HG02852 (cell line): ENCODE results near the gene CABP4.
"Not testable (repeated sequence)": the region's sequence is repeated elsewhere in the genome, so short reads cannot be mapped to it uniquely, and the experiment has no call there.

Experiments used
- ATAC-seq: cut with Tn5 transposase; IDR thresholded peaks from one replicate; pipeline ENCODE4 v1.9.1; 2021; ENCODE audit warnings: mild to moderate bottlenecking, moderate library complexity; ENCODE audit not compliant: unreplicated experiment

CABP4 gene

DNA sequence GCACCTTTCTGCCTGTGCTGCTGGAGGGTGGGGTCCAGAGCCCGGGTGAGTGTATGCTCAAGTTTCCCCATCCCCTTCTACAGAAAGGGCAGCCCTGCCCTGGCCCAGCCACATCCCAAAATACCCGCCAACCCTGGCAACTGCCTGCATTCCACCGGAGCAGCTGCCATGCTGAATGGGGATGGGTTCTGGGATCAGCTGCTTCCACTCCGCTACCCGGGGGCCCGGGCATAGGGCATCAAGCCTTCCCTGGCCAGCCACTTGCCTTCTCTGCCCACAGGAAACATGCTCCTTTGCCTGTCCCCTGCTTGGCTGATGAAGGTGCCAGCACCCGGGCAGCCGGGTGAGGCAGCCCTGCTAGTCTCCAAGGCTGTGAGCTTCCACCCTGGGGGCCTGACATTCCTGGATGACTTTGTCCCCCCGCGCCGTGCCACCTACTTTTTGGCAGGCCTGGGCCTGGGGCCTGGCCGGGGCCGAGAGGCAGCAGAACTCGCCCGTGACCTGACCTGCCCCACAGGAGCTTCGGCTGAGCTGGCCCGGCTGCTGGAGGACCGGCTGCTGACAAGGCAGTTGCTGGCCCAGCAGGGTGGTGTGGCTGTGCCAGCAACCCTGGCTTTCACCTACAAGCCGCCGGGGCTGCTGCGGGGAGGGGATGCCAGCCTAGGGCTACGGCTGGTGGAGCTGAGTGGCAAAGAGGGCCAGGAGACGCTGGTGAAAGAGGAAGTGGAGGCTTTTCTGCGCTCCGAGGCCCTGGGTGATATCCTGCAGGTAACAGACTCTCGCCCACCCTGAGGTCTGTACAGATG lies 36.5 kb upstream of the CABP4 start:
- no peak for ATAC-seq

DNA sequence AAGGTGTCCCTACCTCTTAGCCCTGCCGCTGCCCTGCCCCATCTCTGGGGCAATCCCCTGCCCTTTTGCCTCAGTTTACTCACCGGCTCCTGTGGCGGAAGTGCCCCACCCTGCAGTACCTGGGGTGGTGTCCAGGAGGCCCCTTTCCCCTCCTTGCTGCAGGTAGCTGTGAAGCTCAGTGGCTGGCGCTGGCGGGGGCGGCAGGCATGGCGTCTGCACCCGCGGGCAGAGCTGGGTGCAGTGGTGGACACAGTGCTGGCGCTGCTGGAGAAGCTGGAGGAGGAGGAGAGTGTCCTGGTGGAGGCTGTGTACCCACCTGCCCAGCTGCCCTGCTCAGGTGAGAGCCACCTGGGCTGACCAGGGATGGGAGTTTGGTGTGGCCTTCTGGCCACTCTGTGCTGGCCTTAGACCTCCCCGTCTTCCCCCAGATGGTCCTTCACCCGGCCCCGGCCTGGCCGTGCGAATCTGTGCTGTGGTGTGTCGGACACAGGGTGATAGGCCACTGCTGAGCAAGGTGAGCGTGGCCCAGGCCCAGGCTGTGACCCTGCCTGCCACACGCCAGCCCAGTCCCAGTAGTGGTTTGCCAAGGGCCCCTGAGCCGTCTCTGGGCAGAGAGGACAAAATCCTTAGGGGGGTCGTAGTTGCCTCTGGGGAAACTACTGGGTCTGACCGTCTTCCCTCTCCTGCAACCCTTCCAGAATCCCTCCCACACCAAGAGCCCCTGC lies 35.7 kb upstream of the CABP4 start:
- ATAC-seq, result no peak

DNA sequence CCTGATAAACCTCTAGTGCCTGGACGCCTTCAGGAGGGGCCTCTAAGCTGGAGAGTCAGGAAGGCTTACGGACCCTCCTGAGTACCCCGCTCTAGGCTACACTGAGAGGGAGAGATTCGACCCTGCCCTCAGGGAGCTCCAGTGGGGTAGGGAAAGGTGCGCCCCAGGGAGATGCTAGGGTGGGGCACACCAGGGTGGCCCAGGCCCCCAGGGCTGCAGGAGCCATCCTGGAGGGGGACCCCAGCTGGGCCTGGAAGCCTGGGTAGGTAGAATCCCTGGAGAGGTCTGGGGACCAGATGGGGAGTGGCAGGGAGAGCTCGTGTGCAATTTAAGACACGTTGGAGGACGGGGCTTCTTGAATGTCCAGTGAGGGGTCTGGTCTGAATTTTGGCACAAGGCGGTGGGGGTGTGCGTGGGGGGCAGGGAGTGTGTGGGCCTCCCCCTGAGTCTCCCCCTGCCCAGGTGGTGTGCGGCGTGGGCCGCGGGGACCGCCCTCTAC lies 35.0 kb upstream of the CABP4 start:
- no peak for ATAC-seq

DNA sequence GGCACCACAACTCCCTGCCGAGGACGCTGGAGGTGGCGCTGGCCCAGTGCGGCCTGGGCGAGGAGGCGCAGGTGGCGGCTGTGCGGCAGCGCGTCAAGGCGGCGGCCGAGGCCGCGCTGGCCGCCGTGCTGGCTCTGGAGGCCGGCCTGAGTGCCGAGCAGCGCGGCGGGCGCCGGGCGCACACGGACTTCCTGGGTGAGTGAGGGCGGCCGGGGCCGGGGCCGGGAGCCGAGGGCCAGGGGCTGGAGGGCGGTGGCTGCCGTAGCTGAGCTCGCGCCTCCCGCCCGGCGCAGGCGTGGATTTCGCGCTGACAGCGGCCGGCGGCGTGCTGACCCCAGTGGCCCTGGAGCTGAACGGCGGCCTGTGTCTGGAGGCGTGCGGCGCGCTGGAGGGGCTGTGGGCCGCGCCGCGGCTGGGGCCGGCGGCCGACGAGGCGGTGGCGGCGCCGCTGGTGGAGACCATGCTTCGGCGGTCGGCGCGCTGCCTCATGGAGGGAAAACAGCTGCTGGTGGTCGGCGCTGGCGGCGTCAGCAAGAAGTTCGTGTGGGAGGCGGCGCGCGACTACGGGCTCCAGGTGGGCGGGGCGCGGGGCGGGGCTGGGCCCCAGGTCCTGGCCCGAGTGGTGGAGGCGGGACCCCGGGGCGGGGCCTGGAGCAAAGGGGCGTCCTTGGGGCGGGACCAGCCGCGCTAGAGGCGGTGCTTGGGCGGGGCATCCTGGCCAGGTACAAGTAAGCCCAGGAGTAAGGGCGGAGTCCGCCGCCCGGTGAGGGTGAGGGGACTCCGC lies 34.3 kb upstream of the CABP4 start:
- ATAC-seq, result peak; percentile 88

DNA sequence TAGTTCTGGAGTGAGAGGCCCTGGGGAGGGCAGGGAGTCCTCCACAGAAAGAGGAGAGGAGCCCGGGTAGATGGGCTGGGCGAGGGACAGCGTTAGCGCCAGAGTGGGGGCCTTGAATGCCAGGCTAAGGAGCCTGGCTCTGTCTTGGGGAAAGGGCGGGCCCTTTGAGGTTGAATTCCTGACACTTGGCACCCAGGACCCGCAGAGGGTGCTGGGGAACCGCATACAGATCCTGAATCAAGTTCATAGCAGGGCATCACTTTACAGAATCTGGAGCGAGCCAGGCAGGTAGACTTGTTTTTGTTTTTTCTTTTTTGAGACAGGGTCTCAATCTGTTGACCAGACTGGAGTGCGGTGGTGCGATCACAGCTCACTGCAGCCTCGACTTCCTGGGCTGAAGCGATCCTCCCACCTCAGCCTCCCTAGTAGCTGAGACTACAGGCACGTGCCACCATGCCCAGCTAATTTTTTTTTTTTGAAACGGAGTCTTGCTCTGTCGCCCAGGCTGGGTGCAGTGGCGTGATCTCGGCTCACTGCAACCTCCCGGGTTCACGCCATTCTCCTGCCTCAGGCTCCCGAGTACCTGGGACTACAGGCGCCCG lies 33.6 kb upstream of the CABP4 start:
- no peak for ATAC-seq

DNA sequence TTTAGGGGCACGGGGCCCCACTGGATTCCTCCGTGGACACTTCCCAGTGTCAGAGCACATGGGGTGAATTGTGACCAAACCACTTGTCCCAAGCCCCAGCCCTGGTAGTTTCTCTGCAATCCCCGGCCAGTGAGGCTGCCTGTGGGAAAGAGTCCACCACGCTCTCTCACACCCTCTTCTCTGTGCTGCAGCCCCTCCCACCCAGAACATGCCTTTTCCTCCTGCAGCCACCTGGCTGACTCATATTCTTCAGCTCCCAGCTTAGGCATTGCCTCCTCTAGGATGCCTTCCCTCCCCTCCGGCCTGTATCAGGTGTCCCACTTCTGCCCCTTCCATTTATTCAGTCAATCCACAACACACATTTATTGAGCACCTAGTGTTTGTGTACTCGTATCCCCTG lies 32.3 kb upstream of the CABP4 start:
- ATAC-seq, result no peak

DNA sequence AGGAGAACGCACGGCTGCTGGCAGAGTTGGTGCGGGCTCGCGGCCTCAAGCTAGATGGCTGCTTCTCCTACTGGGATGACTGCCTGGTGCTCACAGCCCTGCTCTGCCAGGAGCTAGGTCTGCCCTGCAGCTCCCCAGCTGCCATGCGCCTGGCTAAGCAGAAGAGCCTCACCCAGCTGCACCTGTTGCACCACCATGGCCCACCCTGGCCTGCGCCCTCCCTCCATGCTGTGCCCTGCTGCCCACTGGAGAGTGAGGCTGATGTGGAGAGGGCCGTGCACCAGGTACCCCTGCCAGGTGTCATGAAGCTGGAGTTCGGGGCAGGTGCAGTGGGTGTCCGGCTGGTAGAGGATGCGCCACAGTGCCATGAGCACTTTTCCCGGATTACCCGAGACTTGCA lies 31.7 kb upstream of the CABP4 start:
- no peak for ATAC-seq

DNA sequence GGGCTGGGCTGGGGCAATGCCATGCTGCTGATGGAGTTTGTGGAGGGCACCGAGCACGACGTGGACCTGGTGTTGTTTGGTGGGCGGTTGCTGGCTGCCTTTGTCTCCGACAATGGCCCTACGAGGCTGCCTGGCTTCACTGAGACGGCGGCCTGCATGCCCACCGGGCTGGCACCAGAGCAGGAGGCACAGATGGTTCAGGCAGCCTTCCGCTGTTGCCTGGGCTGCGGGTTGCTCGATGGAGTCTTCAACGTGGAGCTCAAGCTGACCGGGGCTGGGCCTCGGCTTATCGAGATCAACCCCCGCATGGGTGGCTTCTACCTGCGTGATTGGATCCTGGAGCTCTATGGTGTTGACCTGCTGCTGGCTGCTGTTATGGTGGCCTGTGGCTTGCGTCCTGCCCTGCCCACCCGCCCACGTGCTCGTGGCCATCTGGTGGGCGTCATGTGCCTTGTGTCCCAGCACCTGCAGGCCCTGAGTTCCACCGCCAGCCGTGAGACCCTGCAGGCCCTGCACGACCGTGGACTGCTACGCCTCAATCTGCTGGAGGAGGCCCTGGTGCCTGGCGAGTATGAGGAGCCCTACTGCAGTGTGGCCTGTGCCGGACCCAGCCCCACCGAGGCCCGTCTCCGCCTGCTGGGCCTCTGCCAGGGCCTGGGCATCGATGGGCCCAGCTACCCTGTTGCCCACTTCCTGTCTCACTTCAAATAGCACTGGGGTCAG lies 31.1 kb upstream of the CABP4 start:
- no peak for ATAC-seq

DNA sequence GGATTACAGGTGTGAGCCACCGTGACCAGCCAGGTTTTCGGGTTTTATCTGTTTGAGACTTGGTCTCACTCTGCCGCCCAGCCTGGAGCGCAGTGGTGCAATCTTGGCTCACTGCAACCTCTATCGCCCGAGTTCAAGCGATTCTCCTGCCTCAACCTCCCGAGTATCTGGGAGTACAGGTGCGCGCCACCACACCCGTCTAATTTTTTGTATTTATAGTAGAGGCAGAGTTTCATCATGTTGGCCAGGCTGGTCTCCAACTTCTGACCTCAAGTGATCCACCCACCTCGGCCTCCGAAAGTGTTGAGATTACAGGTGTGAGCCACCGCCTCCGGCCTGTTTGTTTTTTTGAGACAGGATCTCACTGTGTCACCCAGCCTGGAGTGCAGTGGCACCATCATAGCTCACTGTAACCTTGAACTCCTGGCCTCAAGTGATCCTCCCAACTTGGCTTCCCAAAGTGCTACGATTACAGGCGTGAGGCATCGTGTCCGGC lies 27.7 kb upstream of the CABP4 start:
- not testable (repeated sequence) for ATAC-seq

DNA sequence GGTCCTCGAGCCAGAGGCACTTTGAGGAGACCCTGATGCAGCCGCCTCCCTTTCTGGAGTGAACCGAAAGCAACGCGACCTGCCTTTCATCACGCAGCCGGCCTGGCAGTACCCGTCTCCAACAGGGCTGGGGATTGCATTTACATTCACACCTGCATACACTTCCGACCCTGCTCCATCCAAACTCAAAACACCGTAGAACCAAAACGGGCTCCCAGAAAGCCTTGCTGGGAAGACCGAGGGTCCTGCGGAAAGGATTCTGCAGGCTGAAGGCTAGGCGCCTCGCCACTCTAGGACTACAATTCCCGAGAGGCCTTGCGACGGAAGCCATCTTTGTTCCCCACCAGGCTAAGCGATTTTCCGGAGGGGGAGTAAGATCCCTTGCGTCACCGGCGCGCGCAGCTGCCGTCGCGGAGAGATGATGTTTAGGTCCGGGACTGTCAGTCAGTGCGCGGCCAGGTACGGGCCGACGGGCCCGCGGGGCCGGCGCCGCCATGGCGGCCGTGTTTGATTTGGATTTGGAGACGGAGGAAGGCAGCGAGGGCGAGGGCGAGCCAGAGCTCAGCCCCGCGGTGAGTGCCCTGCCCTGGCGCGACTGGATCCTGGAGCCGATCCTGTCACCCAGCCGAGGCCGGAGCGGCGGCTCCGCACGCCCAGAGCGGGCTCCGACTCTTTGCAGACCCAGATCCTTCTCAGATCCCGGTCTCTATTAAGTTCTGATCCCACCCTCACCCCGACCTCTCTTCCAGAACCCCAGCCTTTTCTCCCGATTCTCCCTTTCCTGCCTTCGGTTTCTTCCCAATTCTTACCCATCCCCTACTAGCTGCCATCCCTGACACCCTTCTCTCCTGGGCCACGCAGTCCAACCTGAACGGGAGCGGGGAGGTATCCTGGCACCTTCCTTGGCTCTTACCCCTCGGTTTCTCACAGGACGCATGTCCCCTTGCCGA lies 26.8 kb upstream of the CABP4 start, which contains the start of gene RPS6KB2:
TSS of gene RPS6KB2 (plus strand) at position 443 of the 950 bp plus-strand sequence. CDS start at position 495, 52 bp downstream.
- peak; percentile 83 for ATAC-seq

DNA sequence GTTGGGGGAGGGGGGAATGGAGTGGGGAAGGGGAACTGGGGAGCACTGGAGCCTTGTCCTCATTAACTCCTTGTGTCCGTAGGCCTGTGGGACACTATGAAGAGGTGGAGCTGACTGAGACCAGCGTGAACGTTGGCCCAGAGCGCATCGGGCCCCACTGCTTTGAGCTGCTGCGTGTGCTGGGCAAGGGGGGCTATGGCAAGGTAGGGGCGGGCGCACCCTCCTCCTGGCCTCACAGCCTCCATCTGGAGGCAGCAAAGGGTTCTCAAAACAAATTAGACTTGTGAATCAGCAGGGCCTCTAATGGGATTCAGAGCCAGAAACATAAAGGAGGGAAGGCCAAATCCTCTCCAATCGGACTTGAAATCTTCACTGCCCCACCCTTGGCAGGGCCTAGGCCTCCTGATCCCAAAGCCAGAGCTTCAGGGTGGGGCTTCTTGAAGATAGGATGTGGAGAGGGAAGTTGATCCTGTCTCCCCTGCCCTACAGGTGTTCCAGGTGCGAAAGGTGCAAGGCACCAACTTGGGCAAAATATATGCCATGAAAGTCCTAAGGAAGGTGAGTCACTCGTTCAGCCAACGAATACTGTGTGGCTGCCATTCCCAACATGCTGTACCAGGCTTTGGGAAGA lies 26.0 kb upstream of the CABP4 start:
- no peak for ATAC-seq

DNA sequence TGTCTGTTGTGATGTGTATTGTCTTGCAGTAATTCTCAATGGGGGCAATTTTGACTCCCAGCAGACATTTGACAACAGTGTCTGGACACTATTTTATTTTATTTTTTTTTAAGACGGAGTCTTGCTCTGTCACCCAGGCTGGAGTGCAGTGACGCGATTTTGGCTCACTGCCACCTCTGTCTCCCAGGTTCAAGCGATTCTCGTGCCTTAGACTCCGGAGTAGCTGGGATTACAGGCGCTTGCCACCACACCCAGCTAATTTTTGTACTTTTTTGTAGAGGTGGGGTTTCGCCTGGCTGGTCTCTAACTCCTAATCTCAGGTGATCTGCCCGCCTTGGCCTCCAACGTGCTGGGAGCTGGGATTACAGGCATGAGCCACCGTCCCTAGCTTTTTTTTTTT lies 25.4 kb upstream of the CABP4 start:
- no peak for ATAC-seq

DNA sequence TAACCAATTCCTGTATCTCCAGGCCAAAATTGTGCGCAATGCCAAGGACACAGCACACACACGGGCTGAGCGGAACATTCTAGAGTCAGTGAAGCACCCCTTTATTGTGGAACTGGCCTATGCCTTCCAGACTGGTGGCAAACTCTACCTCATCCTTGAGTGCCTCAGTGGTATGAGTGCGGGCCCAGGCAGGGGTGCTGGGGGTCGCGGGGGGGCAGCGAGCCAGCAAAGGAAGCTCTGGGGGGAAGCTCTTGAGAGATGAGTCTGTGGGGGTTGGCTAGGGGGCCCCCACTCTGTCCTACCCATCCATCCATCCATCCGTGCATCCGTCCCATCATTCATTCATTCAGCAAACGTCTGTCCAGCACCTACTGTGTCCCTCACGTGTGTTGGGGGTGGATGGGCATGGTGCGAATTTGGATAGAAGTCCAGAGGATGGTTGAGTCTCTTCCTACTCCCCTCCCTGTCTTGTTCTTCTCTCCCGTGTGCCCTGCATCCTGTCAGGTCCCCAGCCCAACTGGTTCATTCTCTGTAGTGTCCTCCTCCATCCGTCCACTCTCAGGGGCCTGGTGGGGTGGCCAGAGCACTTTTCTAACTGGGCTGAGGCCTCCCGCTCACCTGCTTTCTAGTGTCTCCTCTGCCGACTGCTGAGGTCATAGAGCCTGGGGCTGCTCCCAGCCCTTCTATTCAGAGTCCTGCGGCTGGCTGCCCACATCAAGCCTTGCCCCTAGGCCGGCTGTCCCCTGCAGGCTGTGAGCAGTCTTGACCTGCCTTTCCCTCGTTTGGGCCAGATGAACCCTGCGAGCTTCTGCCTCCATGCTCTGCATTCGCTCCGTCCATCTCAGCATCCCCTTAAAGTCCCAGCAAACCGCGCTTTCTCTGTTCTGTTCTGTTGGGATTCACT lies 23.6 kb upstream of the CABP4 start:
- no peak for ATAC-seq

DNA sequence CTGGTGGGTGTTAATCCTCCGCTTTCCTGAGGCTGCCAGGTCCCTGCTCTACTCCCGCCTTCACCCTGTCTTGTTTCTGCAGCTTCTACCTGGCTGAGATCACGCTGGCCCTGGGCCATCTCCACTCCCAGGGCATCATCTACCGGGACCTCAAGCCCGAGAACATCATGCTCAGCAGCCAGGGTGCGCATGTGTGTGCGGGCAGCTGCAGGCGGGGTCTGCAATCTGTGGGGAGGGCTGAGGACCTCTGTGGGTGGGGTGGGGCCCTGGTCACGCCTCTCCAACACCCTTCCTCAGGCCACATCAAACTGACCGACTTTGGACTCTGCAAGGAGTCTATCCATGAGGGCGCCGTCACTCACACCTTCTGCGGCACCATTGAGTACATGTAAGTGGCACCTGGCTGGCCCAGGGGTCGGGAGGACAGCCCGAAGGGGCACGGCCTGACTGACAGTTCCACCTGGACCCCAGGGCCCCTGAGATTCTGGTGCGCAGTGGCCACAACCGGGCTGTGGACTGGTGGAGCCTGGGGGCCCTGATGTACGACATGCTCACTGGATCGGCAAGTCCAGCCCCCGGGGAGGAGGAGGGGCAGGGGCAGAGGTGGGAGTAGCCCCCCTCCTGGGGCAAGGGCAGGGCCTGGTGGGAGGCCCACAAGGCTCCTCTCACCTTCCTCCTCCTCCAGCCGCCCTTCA lies 22.4 kb upstream of the CABP4 start:
- ATAC-seq, result no peak

DNA sequence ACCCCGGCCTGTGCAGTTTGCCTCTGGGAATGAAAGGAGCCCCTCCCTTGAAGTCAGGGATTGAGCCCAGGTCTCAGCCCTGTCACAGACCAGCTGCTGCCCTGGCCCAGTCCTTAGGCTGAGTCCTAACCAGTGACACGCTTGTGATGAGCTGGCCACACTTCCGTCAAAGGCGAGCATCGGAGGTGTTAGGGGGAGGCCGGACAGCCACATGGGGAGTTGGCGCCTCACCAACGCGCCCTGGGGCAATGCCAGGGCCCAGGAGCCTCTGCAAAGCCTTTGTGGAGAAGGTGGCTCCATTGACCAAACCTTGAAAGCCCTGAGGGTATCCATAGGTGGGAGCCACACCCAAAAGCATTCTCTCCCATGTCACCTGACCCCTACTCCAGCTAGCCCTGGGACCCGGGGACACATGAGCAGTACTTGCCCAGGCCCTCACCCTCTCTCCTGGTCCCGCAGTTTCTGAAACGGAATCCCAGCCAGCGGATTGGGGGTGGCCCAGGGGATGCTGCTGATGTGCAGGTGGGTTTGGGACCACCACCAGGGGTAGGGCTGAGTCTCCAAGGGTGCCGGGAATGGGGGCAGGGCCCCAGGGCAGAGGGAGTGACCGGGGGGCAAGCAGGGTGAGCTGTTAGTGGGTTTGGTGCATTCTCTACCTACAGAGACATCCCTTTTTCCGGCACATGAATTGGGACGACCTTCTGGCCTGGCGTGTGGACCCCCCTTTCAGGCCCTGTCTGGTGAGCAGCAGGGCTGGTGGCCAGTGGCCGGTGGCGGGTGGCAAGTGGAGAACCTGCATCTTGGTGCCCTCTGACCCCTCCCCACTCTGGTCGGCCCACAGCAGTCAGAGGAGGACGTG lies 21.4 kb upstream of the CABP4 start:
- ATAC-seq, result no peak

DNA sequence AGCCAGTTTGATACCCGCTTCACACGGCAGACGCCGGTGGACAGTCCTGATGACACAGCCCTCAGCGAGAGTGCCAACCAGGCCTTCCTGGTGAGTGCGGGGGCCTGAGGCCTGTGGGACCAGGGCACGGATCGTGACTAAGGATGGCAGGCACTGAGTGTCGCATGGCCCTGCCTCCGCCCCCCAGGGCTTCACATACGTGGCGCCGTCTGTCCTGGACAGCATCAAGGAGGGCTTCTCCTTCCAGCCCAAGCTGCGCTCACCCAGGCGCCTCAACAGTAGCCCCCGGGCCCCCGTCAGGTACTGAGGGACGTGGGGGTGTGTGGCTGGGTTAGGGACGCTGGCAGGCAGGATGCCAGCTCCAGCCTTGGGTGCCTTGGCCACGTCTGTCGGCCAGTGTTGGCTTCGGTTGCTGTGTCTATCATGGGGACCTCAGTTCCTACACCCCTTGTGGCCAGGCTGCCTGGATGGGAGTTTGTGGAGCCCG lies 20.7 kb upstream of the CABP4 start:
- no peak for ATAC-seq
